ENCODE results near the gene CDC42.

CDC42 gene

GRCh38 chr1:22039594-22040285 lies 12.8 kb upstream of the CDC42 start:
- TF ChIP-seq NFIC (IDR thresholded peaks at IDR 0.05) = peak; percentile 42; the same call in 1 of the 2 replicates
- no peak for TF ChIP-seq CREB1 (IDR thresholded peaks at IDR 0.05; ENCODE audit: low read depth)
- TF ChIP-seq, protein P1, sequence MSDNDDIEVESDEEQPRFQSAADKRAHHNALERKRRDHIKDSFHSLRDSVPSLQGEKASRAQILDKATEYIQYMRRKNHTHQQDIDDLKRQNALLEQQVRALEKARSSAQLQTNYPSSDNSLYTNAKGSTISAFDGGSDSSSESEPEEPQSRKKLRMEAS (IDR thresholded peaks at IDR 0.05) = no peak

- TF ChIP-seq TAF1 (IDR thresholded peaks at IDR 0.05; ENCODE audit: low read depth) (no peak), EGR1 (IDR thresholded peaks at IDR 0.05) (no peak)
Measured at GRCh38 chr1:22040286-22040623, 12.3 kb upstream of the CDC42 start.

DNA sequence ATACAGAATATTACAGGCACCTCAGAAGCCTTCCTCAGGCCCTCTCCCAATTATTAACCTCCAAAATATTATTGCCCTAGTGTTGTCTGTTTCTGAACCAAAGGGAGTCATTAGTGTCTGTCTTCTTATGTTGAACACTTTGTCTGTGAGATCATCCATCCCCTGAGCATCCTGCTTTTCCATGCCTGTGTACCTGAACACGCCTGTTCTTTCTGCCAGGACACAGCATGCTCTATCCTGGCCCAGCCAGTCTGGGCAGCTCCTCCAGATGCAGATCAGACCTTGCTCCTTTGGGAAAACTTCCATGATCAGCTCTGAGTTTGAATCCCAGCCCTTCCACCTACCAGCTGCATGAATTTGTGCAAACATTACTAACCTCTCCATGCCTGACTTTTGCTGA lies 11.0 kb upstream of the CDC42 start:
- TF ChIP-seq NFIC (IDR thresholded peaks at IDR 0.05) = no peak
- no peak for TF ChIP-seq TAF1 (IDR thresholded peaks at IDR 0.05; ENCODE audit: low read depth)
- TF ChIP-seq, protein P1 (IDR thresholded peaks at IDR 0.05) = no peak
- TF ChIP-seq, protein P2, sequence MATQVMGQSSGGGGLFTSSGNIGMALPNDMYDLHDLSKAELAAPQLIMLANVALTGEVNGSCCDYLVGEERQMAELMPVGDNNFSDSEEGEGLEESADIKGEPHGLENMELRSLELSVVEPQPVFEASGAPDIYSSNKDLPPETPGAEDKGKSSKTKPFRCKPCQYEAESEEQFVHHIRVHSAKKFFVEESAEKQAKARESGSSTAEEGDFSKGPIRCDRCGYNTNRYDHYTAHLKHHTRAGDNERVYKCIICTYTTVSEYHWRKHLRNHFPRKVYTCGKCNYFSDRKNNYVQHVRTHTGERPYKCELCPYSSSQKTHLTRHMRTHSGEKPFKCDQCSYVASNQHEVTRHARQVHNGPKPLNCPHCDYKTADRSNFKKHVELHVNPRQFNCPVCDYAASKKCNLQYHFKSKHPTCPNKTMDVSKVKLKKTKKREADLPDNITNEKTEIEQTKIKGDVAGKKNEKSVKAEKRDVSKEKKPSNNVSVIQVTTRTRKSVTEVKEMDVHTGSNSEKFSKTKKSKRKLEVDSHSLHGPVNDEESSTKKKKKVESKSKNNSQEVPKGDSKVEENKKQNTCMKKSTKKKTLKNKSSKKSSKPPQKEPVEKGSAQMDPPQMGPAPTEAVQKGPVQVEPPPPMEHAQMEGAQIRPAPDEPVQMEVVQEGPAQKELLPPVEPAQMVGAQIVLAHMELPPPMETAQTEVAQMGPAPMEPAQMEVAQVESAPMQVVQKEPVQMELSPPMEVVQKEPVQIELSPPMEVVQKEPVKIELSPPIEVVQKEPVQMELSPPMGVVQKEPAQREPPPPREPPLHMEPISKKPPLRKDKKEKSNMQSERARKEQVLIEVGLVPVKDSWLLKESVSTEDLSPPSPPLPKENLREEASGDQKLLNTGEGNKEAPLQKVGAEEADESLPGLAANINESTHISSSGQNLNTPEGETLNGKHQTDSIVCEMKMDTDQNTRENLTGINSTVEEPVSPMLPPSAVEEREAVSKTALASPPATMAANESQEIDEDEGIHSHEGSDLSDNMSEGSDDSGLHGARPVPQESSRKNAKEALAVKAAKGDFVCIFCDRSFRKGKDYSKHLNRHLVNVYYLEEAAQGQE (IDR thresholded peaks at IDR 0.05; ENCODE audit: low read depth) = no peak
- TF ChIP-seq TEAD4 (IDR thresholded peaks at IDR 0.05) = no peak

DNA sequence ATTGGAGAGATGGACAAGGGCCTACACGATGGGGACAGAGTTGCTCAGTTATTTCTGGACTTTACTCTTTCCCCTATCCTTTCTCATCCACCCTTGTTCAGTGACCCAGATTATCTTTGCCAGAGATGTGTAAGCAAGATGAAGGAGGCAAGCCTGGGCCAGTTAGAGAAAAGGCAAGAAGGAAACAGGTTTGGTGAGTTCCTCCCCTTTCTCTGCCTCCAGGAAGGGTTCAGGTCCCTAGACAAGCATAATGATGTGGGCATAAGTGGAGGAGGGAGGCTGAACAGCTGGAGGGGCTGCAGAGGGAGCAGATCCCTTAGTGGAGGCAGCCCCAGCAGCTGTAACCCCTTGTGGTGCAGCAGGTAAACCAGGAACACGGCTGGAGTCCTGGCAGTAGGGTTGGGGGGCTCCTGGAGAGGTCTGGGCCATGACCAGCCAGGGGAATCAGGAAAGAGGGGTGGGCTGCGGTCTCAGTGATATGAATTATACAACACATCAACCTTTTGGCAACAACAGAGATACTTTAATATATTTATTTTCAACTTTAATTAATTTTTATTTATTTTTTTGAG lies 9.2 kb upstream of the CDC42 start:
- TF ChIP-seq, protein P1 (IDR thresholded peaks at IDR 0.05) = no peak
- TF ChIP-seq EGR1 (IDR thresholded peaks at IDR 0.05) = no peak
- TF ChIP-seq CEBPB (IDR thresholded peaks at IDR 0.05) = no peak
- no peak for TF ChIP-seq FOXM1 (IDR thresholded peaks at IDR 0.05; ENCODE audit: borderline replicate concordance, low read depth)
- TF ChIP-seq EP300 (IDR thresholded peaks at IDR 0.05; ENCODE audit: borderline replicate concordance) = no peak
- no peak for TF ChIP-seq ZBTB7A (IDR thresholded peaks at IDR 0.05; ENCODE audit: low read depth)
- TF ChIP-seq YY1 (IDR thresholded peaks at IDR 0.05; ENCODE audit: low read depth) = no peak
- TF ChIP-seq CREB1 (IDR thresholded peaks at IDR 0.05; ENCODE audit: low read depth) = no peak
- TF ChIP-seq NFIC (IDR thresholded peaks at IDR 0.05) = no peak
- no peak for TF ChIP-seq TCF12 (IDR thresholded peaks at IDR 0.05; ENCODE audit: low read depth)
- TF ChIP-seq TEAD4 (IDR thresholded peaks at IDR 0.05) = no peak
- TF ChIP-seq TAF1 (IDR thresholded peaks at IDR 0.05; ENCODE audit: low read depth) = no peak
- no peak for TF ChIP-seq USF1 (IDR thresholded peaks at IDR 0.05)

DNA sequence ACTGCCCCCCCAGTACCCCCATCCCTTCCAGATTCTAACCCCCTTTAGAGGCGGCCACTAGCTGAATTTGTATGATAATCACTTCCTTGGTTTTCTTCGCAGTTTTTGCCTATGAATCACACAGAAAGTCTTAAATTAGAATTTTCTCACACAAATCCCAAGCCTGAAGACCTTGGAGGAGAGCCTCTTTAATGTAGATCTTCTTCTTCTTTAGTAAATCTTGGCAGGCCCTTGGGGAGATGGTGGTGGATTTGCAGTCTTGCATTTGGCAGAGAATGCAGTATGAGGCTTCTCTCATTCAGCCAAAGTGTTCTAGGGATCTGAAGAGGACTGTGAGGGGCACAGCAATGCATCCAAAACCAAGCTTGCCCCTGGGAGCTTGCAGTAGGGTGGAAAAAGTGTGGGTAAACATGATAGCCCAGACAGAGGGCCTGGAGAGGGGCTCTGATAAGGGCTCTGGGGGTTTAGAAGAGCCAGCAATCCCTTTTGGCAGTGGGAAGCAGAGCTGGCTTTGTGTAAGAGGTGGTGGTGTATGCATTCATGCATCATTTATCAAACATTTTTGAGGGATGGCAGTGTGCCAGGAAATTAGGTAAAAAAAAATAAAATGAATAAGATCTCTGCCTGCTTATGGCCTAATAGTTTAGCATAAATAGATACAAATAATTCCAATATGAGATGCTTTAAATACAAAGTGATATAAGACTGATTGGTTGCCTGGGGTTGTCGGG lies 7.7 kb upstream of the CDC42 start:
- no peak for TF ChIP-seq ZBTB7A (IDR thresholded peaks at IDR 0.05; ENCODE audit: low read depth)
- peak; percentile 52 for TF ChIP-seq NFIC (IDR thresholded peaks at IDR 0.05)

DNA sequence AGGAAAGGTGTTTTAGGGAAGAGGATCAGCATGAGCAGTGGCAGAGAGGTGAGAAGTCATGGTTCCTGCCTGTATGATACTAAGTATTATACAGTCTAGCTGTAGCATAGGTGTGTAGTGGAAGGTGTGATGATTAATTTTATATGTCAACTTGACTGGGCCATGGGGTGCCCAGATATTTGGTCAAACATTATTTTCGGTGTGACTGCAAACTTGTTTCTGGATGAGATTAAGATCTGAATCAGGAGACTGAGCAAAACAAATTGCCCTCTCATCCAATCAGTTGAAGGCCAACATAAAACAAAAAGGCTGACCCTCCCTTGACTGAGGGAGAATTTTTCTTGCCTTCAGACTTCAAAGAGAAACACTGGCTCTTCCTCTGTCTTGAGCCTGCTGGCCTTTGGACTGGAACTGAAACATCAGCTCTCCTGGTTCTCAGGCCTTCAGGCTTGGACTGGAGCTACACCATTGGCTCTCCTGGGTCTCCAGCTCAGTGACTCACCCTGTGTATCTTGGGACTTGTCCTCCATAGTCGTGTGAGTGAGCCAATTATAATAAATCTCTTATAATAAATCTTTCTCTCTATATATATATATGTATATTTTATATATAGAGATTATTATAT lies 6.8 kb upstream of the CDC42 start:
- no peak for TF ChIP-seq CEBPB (IDR thresholded peaks at IDR 0.05)
- TF ChIP-seq YY1 (IDR thresholded peaks at IDR 0.05; ENCODE audit: low read depth) = no peak
- no peak for TF ChIP-seq TAF1 (IDR thresholded peaks at IDR 0.05; ENCODE audit: low read depth)
- no peak for TF ChIP-seq RAD21 (IDR thresholded peaks at IDR 0.05; ENCODE audit: low read depth)
- TF ChIP-seq TCF12 (IDR thresholded peaks at IDR 0.05; ENCODE audit: low read depth) = no peak
- TF ChIP-seq, protein P2 (IDR thresholded peaks at IDR 0.05; ENCODE audit: low read depth) = no peak
- no peak for TF ChIP-seq CREB1 (IDR thresholded peaks at IDR 0.05; ENCODE audit: low read depth)
- TF ChIP-seq FOXM1 (IDR thresholded peaks at IDR 0.05; ENCODE audit: borderline replicate concordance, low read depth) = no peak
- no peak for TF ChIP-seq NFIC (IDR thresholded peaks at IDR 0.05)
- no peak for TF ChIP-seq TEAD4 (IDR thresholded peaks at IDR 0.05)
- TF ChIP-seq USF1 (IDR thresholded peaks at IDR 0.05) = no peak

All from Ishikawa (cell line).